Stimulated activated CD4-positive, alpha-beta T cell treated with anti-CD3 and anti-CD28 coated beads, Interleukin-12 subunit alpha, Interleukin-12 subunit beta, amount 100 ng/mL, for 48 hours (primary cell): ENCODE results near the gene TSPAN5.

Experiments used
- DNase-seq, 3 donors: peaks; one replicate each; pipeline ENCODE4 v3.0.0-alpha.2; 2020; ENCODE audit warnings: low read depth in 2 of 3, low spot score in 1 of 3

TSPAN5 gene

GRCh38 chr4:98601708-98602107, 56.7 kb downstream of the TSPAN5 start:
- DNase-seq: peak; percentile 15 to 24 (median 22)

- DNase-seq: no peak
Measured at GRCh38 chr4:98599617-98600205, 58.7 kb downstream of the TSPAN5 start.

- no peak for DNase-seq
Measured at GRCh38 chr4:98586962-98587354, 71.5 kb downstream of the TSPAN5 start.

- no peak for DNase-seq
Measured at GRCh38 chr4:98586291-98586961, 72.0 kb downstream of the TSPAN5 start.

GRCh38 chr4:98585596-98585995, 72.8 kb downstream of the TSPAN5 start:
- DNase-seq: no peak

- no peak for DNase-seq
Measured at GRCh38 chr4:98584265-98584664, 74.1 kb downstream of the TSPAN5 start.

- no peak for DNase-seq
Measured at GRCh38 chr4:98583265-98583664, 75.1 kb downstream of the TSPAN5 start.

- DNase-seq: no peak
Measured at GRCh38 chr4:98581126-98581525, 77.3 kb downstream of the TSPAN5 start.

- no peak for DNase-seq
Measured at GRCh38 chr4:98577956-98578355, 80.5 kb downstream of the TSPAN5 start.

GRCh38 chr4:98574816-98575215, 83.6 kb downstream of the TSPAN5 start:
- DNase-seq: no peak

- no peak for DNase-seq
Measured at GRCh38 chr4:98573791-98574190, 84.6 kb downstream of the TSPAN5 start.

GRCh38 chr4:98572697-98573096, 85.7 kb downstream of the TSPAN5 start:
- DNase-seq: no peak

GRCh38 chr4:98571161-98571786, 87.1 kb downstream of the TSPAN5 start:
- DNase-seq: no peak

- no peak for DNase-seq
Measured at GRCh38 chr4:98570151-98570797, 88.1 kb downstream of the TSPAN5 start.

GRCh38 chr4:98568941-98569663, 89.3 kb downstream of the TSPAN5 start:
- DNase-seq: no peak

- no peak for DNase-seq
Measured at GRCh38 chr4:98567611-98568010, 90.8 kb downstream of the TSPAN5 start.

- DNase-seq: no peak
Measured at GRCh38 chr4:98566361-98567008, 91.9 kb downstream of the TSPAN5 start.

GRCh38 chr4:98565681-98566301, 92.6 kb downstream of the TSPAN5 start:
- no peak for DNase-seq

- no peak for DNase-seq
Measured at GRCh38 chr4:98564852-98565251, 93.6 kb downstream of the TSPAN5 start.

GRCh38 chr4:98560321-98560720, 98.1 kb downstream of the TSPAN5 start:
- DNase-seq: no peak
